ENCODE data around the gene TMEM106C. TPM values are rescaled to one million over a fixed set of nuclear protein-coding genes. Genes with fewer than 3 reads are reported as not detected.

TMEM106C gene
- total RNA-seq, 4 donors from 2014 or later, result 68.6 to 98.8 (median 72.0) TPM

GRCh38 chr12:47988073-47989022 lies 25.0 kb downstream of the TMEM106C start:
- WGBS, result 64% methylated on average over 15 of the region's 15 CpGs
- DNase-seq (ENCODE audit: extremely low spot score), result no peak
- Histone ChIP-seq H3K4me3 (no peak overlapping the region), H3K27ac (replicated peaks in 1 of 4) (no peak overlapping the region), H3K27me3 (no peaks in the 10 kb centered on the region), H3K4me1 (peaks cover 0 to 5% (median 0%) of the 10 kb centered on the region in 4 donors), H3K36me3 (no peaks in the 10 kb centered on the region), H3K9me3 (no peaks in the 10 kb centered on the region)
- intact Hi-C loops (cut with DNase I), result no loop called here
- TF ChIP-seq CTCF (IDR thresholded peaks at IDR 0.05) (no peak), POLR2AphosphoS5 (IDR thresholded peaks at IDR 0.05) (no peak), EP300 (IDR thresholded peaks at IDR 0.05) (no peak), POLR2A (IDR thresholded peaks at IDR 0.05; ENCODE audit: low read depth) (no peak)

- Histone ChIP-seq H3K4me1 (peaks cover 0 to 5% (median 0%) of the 10 kb centered on the region in 4 donors), H3K9me3 (no peaks in the 10 kb centered on the region), H3K27me3 (peaks cover 0 to 5% (median 0%) of the 10 kb centered on the region in 4 donors), H3K36me3 (no peaks in the 10 kb centered on the region), H3K27ac (replicated peaks in 1 of 4) (no peak overlapping the region), H3K4me3 (no peak overlapping the region)
- no peak for TF ChIP-seq POLR2A (IDR thresholded peaks at IDR 0.05; ENCODE audit: low read depth)
- no peak for TF ChIP-seq EP300 (IDR thresholded peaks at IDR 0.05)
- no peak for TF ChIP-seq CTCF (IDR thresholded peaks at IDR 0.05)
- TF ChIP-seq POLR2AphosphoS5 (IDR thresholded peaks at IDR 0.05), result no peak
- intact Hi-C loops (cut with DNase I), result no loop called here
- 82% methylated on average over 8 of the region's 8 CpGs for WGBS
- no peak for DNase-seq (ENCODE audit: extremely low spot score)
Observed at GRCh38 chr12:47989023-47989417, 25.6 kb downstream of the TMEM106C start.

- no peak for DNase-seq (ENCODE audit: extremely low spot score)
- Histone ChIP-seq H3K4me3 (no peak overlapping the region), H3K27ac (replicated peaks in 1 of 4) (no peak overlapping the region), H3K9me3 (no peaks in the 10 kb centered on the region), H3K4me1 (peaks cover 0 to 5% (median 0%) of the 10 kb centered on the region in 4 donors), H3K36me3 (no peaks in the 10 kb centered on the region), H3K27me3 (peaks cover 0 to 12% (median 0%) of the 10 kb centered on the region in 4 donors)
- WGBS, result 90% methylated on average over 12 of the region's 12 CpGs
- intact Hi-C loops (cut with DNase I), result no loop called here
- TF ChIP-seq POLR2AphosphoS5 (IDR thresholded peaks at IDR 0.05) (no peak), POLR2A (IDR thresholded peaks at IDR 0.05; ENCODE audit: low read depth) (no peak), CTCF (IDR thresholded peaks at IDR 0.05) (no peak), EP300 (IDR thresholded peaks at IDR 0.05) (no peak)
Observed at GRCh38 chr12:47989666-47990065, 26.3 kb downstream of the TMEM106C start.

- DNase-seq (ENCODE audit: extremely low spot score), result no peak
- WGBS, result 73% methylated on average over 7 of the region's 7 CpGs
- Histone ChIP-seq H3K27ac (replicated peaks in 1 of 4) (no peak overlapping the region), H3K9me3 (no peaks in the 10 kb centered on the region), H3K4me3 (no peak overlapping the region), H3K4me1 (peaks cover 0 to 5% (median 0%) of the 10 kb centered on the region in 4 donors), H3K27me3 (peaks cover 0 to 20% (median 0%) of the 10 kb centered on the region in 4 donors), H3K36me3 (no peaks in the 10 kb centered on the region)
- no peak for TF ChIP-seq POLR2AphosphoS5 (IDR thresholded peaks at IDR 0.05)
- no peak for TF ChIP-seq CTCF (IDR thresholded peaks at IDR 0.05)
- no peak for TF ChIP-seq POLR2A (IDR thresholded peaks at IDR 0.05; ENCODE audit: low read depth)
- no peak for TF ChIP-seq EP300 (IDR thresholded peaks at IDR 0.05)
- intact Hi-C loops (cut with DNase I), result no loop called here
Observed at GRCh38 chr12:47990351-47991105, 27.1 kb downstream of the TMEM106C start.
